IMR-90 (cell line): Measurements from ENCODE around the gene GALNT7. TPM values are rescaled to one million over a fixed set of nuclear protein-coding genes. Genes with fewer than 3 reads are reported as not detected.

Experiments used
- ATAC-seq: fragments of 200-7000 bp; cut with Tn5 transposase; 2 replicates; pipeline ENCODE4 v1.9.1; 2020; ENCODE audit warnings: low read depth, mild to moderate bottlenecking, moderate library complexity
- BruUV-seq: library from RNA; stranded (reverse); fragments of 400-500 nt; replicated peaks from 2 replicates; lab custom pipeline; 2021; lab: Mats Ljungman, UMichigan
- CTCF ChIA-PET: fragments of 300-600 bp; formaldehyde crosslinking; extraction: SDS; loops from one replicate; lab custom pipeline; 2021; ENCODE audit warnings: antibody characterized with exemption; lab: Yijun Ruan, JAX
- POLR2A ChIA-PET: fragments of 300-600 bp; sonication (Branson Sonifier 250); formaldehyde crosslinking; loops from one replicate; lab custom pipeline; 2022; ENCODE audit warnings: antibody characterized with exemption; ENCODE audit not compliant: unreplicated experiment; lab: Charles Lee
- DNase-seq: peaks from one replicate; pipeline ENCODE4 v3.0.0; 2013
- H2AFZ ChIP-seq: replicated peaks from 2 replicates; pipeline ENCODE3; 2013; ENCODE audit warnings: low read length, mild to moderate bottlenecking; ENCODE audit not compliant: poor library complexity
- H2AK5ac ChIP-seq: 2 replicates; pipeline ENCODE4 v1.6.1; 2013; ENCODE audit warnings: low read depth, low read length, inconsistent platforms
- H2AK9ac ChIP-seq: replicated peaks from 2 replicates; pipeline ENCODE3; 2013; ENCODE audit warnings: mild to moderate bottlenecking, low read depth, low read length, moderate library complexity; ENCODE audit not compliant: poor library complexity
- H2BK120ac ChIP-seq: 2 replicates; pipeline ENCODE4 v1.6.1; 2013; ENCODE audit warnings: low read depth, low read length, inconsistent platforms
- H2BK15ac ChIP-seq: 3 replicates; pipeline ENCODE4 v1.6.1; 2013; ENCODE audit warnings: low read depth, low read length, inconsistent platforms
- H2BK20ac ChIP-seq: 2 replicates; pipeline ENCODE4 v1.6.1; 2013; ENCODE audit warnings: low read depth, mild to moderate bottlenecking, inconsistent platforms, low read length, moderate library complexity
- H2BK5ac ChIP-seq: 2 replicates; pipeline ENCODE4 v1.6.1; 2013; ENCODE audit warnings: mild to moderate bottlenecking, low read depth, low read length, inconsistent platforms; ENCODE audit not compliant: poor library complexity, severe bottlenecking
- H3K14ac ChIP-seq: replicated peaks from 2 replicates; pipeline ENCODE4 v1.6.1; 2013; ENCODE audit warnings: low read depth, low read length, inconsistent platforms
- H3K18ac ChIP-seq: 2 replicates; pipeline ENCODE4 v1.6.1; 2013; ENCODE audit warnings: low read depth, low read length, control low read depth
- H3K23ac ChIP-seq: 2 replicates; pipeline ENCODE4 v1.6.1; 2013; ENCODE audit warnings: low read depth, low read length, inconsistent platforms
- H3K27ac ChIP-seq: 2 replicates; pipeline ENCODE4 v1.5.1; 2013; ENCODE audit warnings: mild to moderate bottlenecking, control low read depth, low read length; ENCODE audit not compliant: insufficient read depth
- H3K27me3 ChIP-seq: 2 replicates; pipeline ENCODE4 v1.6.1; 2013; ENCODE audit warnings: low read length; ENCODE audit not compliant: control insufficient read depth, insufficient read depth
- H3K36me3 ChIP-seq: 2 replicates; pipeline ENCODE4 v1.6.1; 2013; ENCODE audit warnings: low read length, mixed read lengths; ENCODE audit not compliant: control insufficient read depth, insufficient read depth
- H3K4ac ChIP-seq: 2 replicates; pipeline ENCODE4 v1.6.1; 2013; ENCODE audit warnings: low read depth, low read length, inconsistent platforms
- H3K4me1 ChIP-seq: 2 replicates; pipeline ENCODE4 v1.6.1; 2013; ENCODE audit warnings: low read length, mixed read lengths; ENCODE audit not compliant: control insufficient read depth, insufficient read depth
- H3K4me2 ChIP-seq: 2 replicates; pipeline ENCODE4 v1.6.1; 2013; ENCODE audit warnings: low read depth, mild to moderate bottlenecking, control low read depth, low read length, moderate library complexity
- H3K4me3 ChIP-seq: 2 replicates; pipeline ENCODE4 v1.5.1; 2013; ENCODE audit warnings: low read depth, mild to moderate bottlenecking, control low read depth, low read length, moderate library complexity; ENCODE audit not compliant: insufficient read depth
- H3K56ac ChIP-seq: 2 replicates; pipeline ENCODE4 v1.6.1; 2013; ENCODE audit warnings: low read length, inconsistent platforms; ENCODE audit not compliant: insufficient read depth; ENCODE audit errors: extremely low read depth
- H3K79me1 ChIP-seq, 2 experiments: 2 replicates each; pipeline ENCODE4 v1.6.1; 2013; ENCODE audit warnings: low read length in 2 of 2, inconsistent platforms in 1 of 2, low read depth in 1 of 2
- H3K9ac ChIP-seq: 2 replicates; pipeline ENCODE4 v1.6.1; 2013; ENCODE audit warnings: low read depth, low read length, control low read depth
- H3K9me1 ChIP-seq: 2 replicates; pipeline ENCODE4 v1.6.1; 2013; ENCODE audit warnings: low read length, inconsistent platforms; ENCODE audit not compliant: insufficient read depth
- H3K9me3 ChIP-seq: 2 replicates; pipeline ENCODE4 v1.6.1; 2013; ENCODE audit warnings: low read length; ENCODE audit not compliant: control insufficient read depth, insufficient read depth
- H4K20me1 ChIP-seq: 2 replicates; pipeline ENCODE4 v1.6.1; 2013; ENCODE audit warnings: low read length, inconsistent platforms; ENCODE audit not compliant: insufficient read depth
- H4K5ac ChIP-seq: 2 replicates; pipeline ENCODE4 v1.6.1; 2013; ENCODE audit warnings: mild to moderate bottlenecking, low read depth, low read length, control low read depth
- H4K8ac ChIP-seq, 2 experiments: 2 replicates each; pipeline ENCODE4 v1.6.1; 2013; ENCODE audit warnings: low read depth in 2 of 2, low read length in 2 of 2, control low read depth in 1 of 2, inconsistent platforms in 1 of 2
- H4K91ac ChIP-seq: 2 replicates; pipeline ENCODE4 v1.6.1; 2013; ENCODE audit warnings: low read depth, low read length, inconsistent platforms; ENCODE audit not compliant: insufficient read depth
- BHLHE40 ChIP-seq: fragments of 150-350 bp; IDR thresholded peaks from 2 replicates; pipeline ENCODE4 v1.6.1; 2016; ENCODE audit warnings: mild to moderate bottlenecking, low read depth, low read length
- CEBPB ChIP-seq: IDR thresholded peaks from 2 replicates; pipeline ENCODE4 v1.6.1; 2012; ENCODE audit warnings: low read depth, low read length, improper control_type of control experiment
- FOS ChIP-seq: fragments of 150-350 bp; IDR thresholded peaks from 2 replicates; pipeline ENCODE4 v1.6.1; 2016; ENCODE audit warnings: low read depth, low read length
- MAFK ChIP-seq: IDR thresholded peaks from 2 replicates; pipeline ENCODE4 v1.6.1; 2012; ENCODE audit warnings: low read depth, low read length, improper control_type of control experiment
- MAZ ChIP-seq: IDR thresholded peaks from 2 replicates; pipeline ENCODE4 v1.6.1; 2012; ENCODE audit warnings: low read depth, mild to moderate bottlenecking, low read length, improper control_type of control experiment, moderate library complexity, borderline replicate concordance
- MXI1 ChIP-seq: IDR thresholded peaks from 2 replicates; pipeline ENCODE4 v1.6.1; 2012; ENCODE audit warnings: low read depth, mild to moderate bottlenecking, low read length, moderate library complexity, borderline replicate concordance
- NFE2L2 ChIP-seq: fragments of 150-350 bp; IDR thresholded peaks from 2 replicates; pipeline ENCODE4 v1.6.1; 2016; ENCODE audit warnings: low read depth, mild to moderate bottlenecking, low read length
- POLR2A ChIP-seq: IDR thresholded peaks from 2 replicates; pipeline ENCODE4 v1.6.1; 2012; ENCODE audit warnings: mild to moderate bottlenecking, low read depth, low read length
- RAD21 ChIP-seq: IDR thresholded peaks from 2 replicates; pipeline ENCODE4 v1.6.1; 2012; ENCODE audit warnings: low read length, improper control_type of control experiment
- RCOR1 ChIP-seq: IDR thresholded peaks from 2 replicates; pipeline ENCODE4 v1.6.1; 2012; ENCODE audit warnings: mild to moderate bottlenecking, low read length, improper control_type of control experiment; ENCODE audit not compliant: insufficient replicate concordance
- RFX5 ChIP-seq: IDR thresholded peaks from 2 replicates; pipeline ENCODE4 v1.8.0; 2012; ENCODE audit warnings: low read depth, mild to moderate bottlenecking, low read length, moderate library complexity
- SMC3 ChIP-seq: fragments of 150-350 bp; IDR thresholded peaks from 2 replicates; pipeline ENCODE4 v1.6.1; 2016; ENCODE audit warnings: low read depth, mild to moderate bottlenecking, antibody characterized with exemption, low read length, moderate library complexity
- WGBS, 2 experiments: methylation state at CpG; one replicate each; pipeline versions ENCODE4 v1.1.5 to v1.1.7; 2013; ENCODE audit warnings: missing lambda C conversion rate in 2 of 2; ENCODE audit not compliant: insufficient read length in 1 of 2; ENCODE audit errors: extremely low coverage in 2 of 2; 5-methylcytosine and 5-hydroxymethylcytosine counted together
- dilution Hi-C: fragments of 300-500 bp; cut with HindIII; formaldehyde crosslinking; loops from one replicate; pipeline ENCODE4 v1.14.3; 2018; ENCODE audit warnings: low sequenced_read_pairs; ENCODE audit not compliant: unreplicated experiment
- in situ Hi-C: fragments of 300-500 bp; cut with MboI; formaldehyde crosslinking; loops from 3 replicates; pipeline ENCODE4 v1.14.3; 2019; ENCODE audit warnings: low sequenced_read_pairs, inconsistent platforms, mixed read lengths
- intact Hi-C: fragments of 100-400 bp; cut with micrococcal nuclease; formaldehyde crosslinking; loops from 2 replicates; pipeline ENCODE4 v1.10.0; 2022
- polyA plus RNA-seq, 3 experiments: library from polyadenylated mRNA; depleted of rRNA; stranded (reverse); fragments of >200 nt; gene quantifications; 2 replicates each; pipeline ENCODE4 v1.2.3, GENCODE V29; 2012; ENCODE audit warnings: low replicate concordance in 1 of 3
- total RNA-seq: library from RNA; depleted of rRNA; stranded (reverse); fragments of >200 nt; gene quantifications from 2 replicates; pipeline ENCODE4 v1.2.3, GENCODE V29; 2012
- TF ChIP-seq, protein P1 (sequence below): conservative IDR thresholded peaks from 2 replicates; pipeline ENCODE4 v1.5.1; 2012; ENCODE audit warnings: mild to moderate bottlenecking, low read depth, low read length, improper control_type of control experiment
- TF ChIP-seq, protein P2 (sequence below): fragments of 150-350 bp; IDR thresholded peaks from 2 replicates; pipeline ENCODE4 v1.6.1; 2017; ENCODE audit warnings: mild to moderate bottlenecking, antibody characterized with exemption, low read length, low read depth

The GALNT7 gene
- total and polyA plus RNA-seq, 2 of the 4 experiments (the other 2 are of a cell fraction): 19.1 to 31.2 TPM

DNA sequence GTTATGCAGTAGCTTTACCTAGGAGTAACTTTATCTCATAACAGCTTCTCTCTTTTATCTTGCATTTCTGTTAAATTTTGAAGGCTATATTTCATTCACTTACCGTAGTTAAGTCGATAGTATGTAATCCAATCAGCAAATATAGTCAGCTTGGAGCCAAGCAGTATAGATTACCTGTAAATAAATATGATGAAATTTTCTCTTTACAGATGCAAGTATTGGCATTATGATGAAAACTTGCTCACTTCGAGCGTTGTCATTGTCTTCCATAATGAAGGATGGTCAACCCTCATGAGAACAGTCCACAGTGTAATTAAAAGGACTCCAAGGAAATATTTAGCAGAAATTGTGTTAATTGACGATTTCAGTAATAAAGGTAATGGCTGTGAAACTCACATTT, 123.3 kb downstream of the GALNT7 start:
- Histone ChIP-seq H3K18ac (no peak overlapping the region), H3K27me3 (no peaks in the 10 kb centered on the region), H3K56ac (no peak overlapping the region), H4K8ac (no peak overlapping the region), H3K4me1 (no peaks in the 10 kb centered on the region), H3K4me2 (no peak overlapping the region), H3K9me1 (0 out of 2 replicates have a peak, but pooled peaks cover 3% of the 10 kb centered on the region), H3K14ac (no peak overlapping the region), H3K23ac (no peak overlapping the region), H3K36me3 (no peaks in the 10 kb centered on the region), H3K27ac (no peak overlapping the region), H2BK120ac (no peak overlapping the region), H2AFZ (no peak overlapping the region), H2BK20ac (no peak overlapping the region), H3K4me3 (no peak overlapping the region), H2AK5ac (no peak overlapping the region), H3K9me3 (peaks cover 5% of the 10 kb centered on the region), H4K5ac (no peak overlapping the region), H3K4ac (no peak overlapping the region), H2BK15ac (no peak overlapping the region), H4K20me1 (no peaks in the 10 kb centered on the region), H2AK9ac (no peak overlapping the region), H3K9ac (no peak overlapping the region), H3K79me1 (no peaks in the 10 kb centered on the region), H4K91ac (no peak overlapping the region), H2BK5ac (no peak overlapping the region)
- POLR2A ChIA-PET: no interaction called here
- in situ Hi-C loops (no loop called here), intact Hi-C loops (no loop called here), dilution Hi-C loops (no loop called here)
- no TSS peak for BruUV-seq
- DNase-seq: no peak
- ATAC-seq: no peak
- TF ChIP-seq POLR2A (no peak), CEBPB (no peak), BHLHE40 (no peak), MAZ (no peak), RFX5 (no peak), FOS (no peak), MAFK (no peak), MXI1 (no peak), SMC3 (no peak), NFE2L2 (no peak), RCOR1 (no peak), RAD21 (no peak)
- TF ChIP-seq, protein P1, sequence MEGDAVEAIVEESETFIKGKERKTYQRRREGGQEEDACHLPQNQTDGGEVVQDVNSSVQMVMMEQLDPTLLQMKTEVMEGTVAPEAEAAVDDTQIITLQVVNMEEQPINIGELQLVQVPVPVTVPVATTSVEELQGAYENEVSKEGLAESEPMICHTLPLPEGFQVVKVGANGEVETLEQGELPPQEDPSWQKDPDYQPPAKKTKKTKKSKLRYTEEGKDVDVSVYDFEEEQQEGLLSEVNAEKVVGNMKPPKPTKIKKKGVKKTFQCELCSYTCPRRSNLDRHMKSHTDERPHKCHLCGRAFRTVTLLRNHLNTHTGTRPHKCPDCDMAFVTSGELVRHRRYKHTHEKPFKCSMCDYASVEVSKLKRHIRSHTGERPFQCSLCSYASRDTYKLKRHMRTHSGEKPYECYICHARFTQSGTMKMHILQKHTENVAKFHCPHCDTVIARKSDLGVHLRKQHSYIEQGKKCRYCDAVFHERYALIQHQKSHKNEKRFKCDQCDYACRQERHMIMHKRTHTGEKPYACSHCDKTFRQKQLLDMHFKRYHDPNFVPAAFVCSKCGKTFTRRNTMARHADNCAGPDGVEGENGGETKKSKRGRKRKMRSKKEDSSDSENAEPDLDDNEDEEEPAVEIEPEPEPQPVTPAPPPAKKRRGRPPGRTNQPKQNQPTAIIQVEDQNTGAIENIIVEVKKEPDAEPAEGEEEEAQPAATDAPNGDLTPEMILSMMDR: no peak
- TF ChIP-seq, protein P2, sequence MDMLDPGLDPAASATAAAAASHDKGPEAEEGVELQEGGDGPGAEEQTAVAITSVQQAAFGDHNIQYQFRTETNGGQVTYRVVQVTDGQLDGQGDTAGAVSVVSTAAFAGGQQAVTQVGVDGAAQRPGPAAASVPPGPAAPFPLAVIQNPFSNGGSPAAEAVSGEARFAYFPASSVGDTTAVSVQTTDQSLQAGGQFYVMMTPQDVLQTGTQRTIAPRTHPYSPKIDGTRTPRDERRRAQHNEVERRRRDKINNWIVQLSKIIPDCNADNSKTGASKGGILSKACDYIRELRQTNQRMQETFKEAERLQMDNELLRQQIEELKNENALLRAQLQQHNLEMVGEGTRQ: no peak
- CTCF ChIA-PET: interaction anchor here (1.0 to 2.4 kb wide), 5 partner anchors 9 to 267 kb away, joined by 3 to 12 read pairs (median 3); no protein-coding TSS in a partner anchor
- WGBS, 2 experiments: 100% methylated on average over 2 of the region's 5 CpGs; no CpG with 5 or more reads in 1 of the 2 experiments
